UCSD-AML1 (cell line): ENCODE results near the gene MYO5B.

Experiments
- DNase-seq: peaks from one replicate; lab custom pipeline; 2025; ENCODE audit not compliant: unreplicated experiment; lab: John Stamatoyannopoulos, UW

MYO5B gene

GRCh38 chr18:49974079-49974478 is 220.9 kb downstream of the MYO5B start:
- no peak for DNase-seq

GRCh38 chr18:49973592-49973991 is 221.4 kb downstream of the MYO5B start:
- no peak for DNase-seq

- no peak for DNase-seq
Measured at GRCh38 chr18:49972535-49972934, 222.4 kb downstream of the MYO5B start.

GRCh38 chr18:49971462-49971861 is 223.5 kb downstream of the MYO5B start:
- no peak for DNase-seq

- no peak for DNase-seq
Measured at GRCh38 chr18:49970319-49970718, 224.6 kb downstream of the MYO5B start.

GRCh38 chr18:49968644-49969309 is 226.2 kb downstream of the MYO5B start:
- no peak for DNase-seq

GRCh38 chr18:49967636-49968313 is 227.2 kb downstream of the MYO5B start:
- no peak for DNase-seq

- no peak for DNase-seq
Measured at GRCh38 chr18:49967171-49967570, 227.8 kb downstream of the MYO5B start.

GRCh38 chr18:49966090-49966489 is 228.9 kb downstream of the MYO5B start:
- no peak for DNase-seq

- DNase-seq = no peak
Measured at GRCh38 chr18:49963217-49963616, 231.7 kb downstream of the MYO5B start.

GRCh38 chr18:49961271-49961670 is 233.7 kb downstream of the MYO5B start:
- DNase-seq = no peak

GRCh38 chr18:49960376-49960775 is 234.6 kb downstream of the MYO5B start:
- DNase-seq = no peak

GRCh38 chr18:49959176-49959575 is 235.8 kb downstream of the MYO5B start:
- no peak for DNase-seq

GRCh38 chr18:49955263-49955662 is 239.7 kb downstream of the MYO5B start:
- DNase-seq = no peak

- DNase-seq = no peak
Measured at GRCh38 chr18:49953391-49953790, 241.6 kb downstream of the MYO5B start.

GRCh38 chr18:49949951-49950395 is 245.0 kb downstream of the MYO5B start:
- DNase-seq = no peak

- DNase-seq = no peak
Measured at GRCh38 chr18:49948975-49949374, 246.0 kb downstream of the MYO5B start.

- DNase-seq = no peak
Measured at GRCh38 chr18:49944663-49945062, 250.3 kb downstream of the MYO5B start.

GRCh38 chr18:49936821-49937220 is 258.1 kb downstream of the MYO5B start:
- no peak for DNase-seq

- DNase-seq = no peak
Measured at GRCh38 chr18:49935215-49935614, 259.7 kb downstream of the MYO5B start.

- no peak for DNase-seq
Measured at GRCh38 chr18:49934457-49934856, 260.5 kb downstream of the MYO5B start.

- DNase-seq = no peak
Measured at GRCh38 chr18:49933530-49934128, 261.3 kb downstream of the MYO5B start.
